ENCODE results near the gene RCN2. TPM values are rescaled to one million over a fixed set of nuclear protein-coding genes. Genes with fewer than 3 reads are reported as not detected.

The RCN2 gene
- total RNA-seq, 3 donors from 2014 or later: 40.6 to 47.2 (median 46.2) TPM

- Histone ChIP-seq H3K27me3 (no peaks in the 10 kb centered on the region), H3K9me3 (no peaks in the 10 kb centered on the region), H3K4me3 (no peak overlapping the region), H3K27ac (no peak overlapping the region), H3K4me1 (no peaks in the 10 kb centered on the region), H3K36me3 (no peaks in the 10 kb centered on the region)
- TF ChIP-seq CTCF (IDR thresholded peaks at IDR 0.05) (no peak), POLR2A (IDR thresholded peaks at IDR 0.05) (no peak), POLR2AphosphoS5 (IDR thresholded peaks at IDR 0.05) (no peak)
- intact Hi-C loops (cut with DNase I; ENCODE audit: low total_unique reads): loop anchor here (5.0 kb wide), 1 partner anchor 356 kb away; no protein-coding TSS in a partner anchor
- DNase-seq (ENCODE audit: low spot score in 2 of 2): no peak
These were observed 55.2 kb downstream of the RCN2 start for GRCh38 chr15:76986743-76987142.

GRCh38 chr15:76987276-76987675, 55.7 kb downstream of the RCN2 start:
- no peaks in the 10 kb centered on the region for H3K36me3 ChIP-seq
- DNase-seq (ENCODE audit: low spot score in 2 of 2): no peak
- no peak for TF ChIP-seq POLR2A (IDR thresholded peaks at IDR 0.05)
- TF ChIP-seq CTCF (IDR thresholded peaks at IDR 0.05): no peak
- TF ChIP-seq POLR2AphosphoS5 (IDR thresholded peaks at IDR 0.05): no peak
- no peaks in the 10 kb centered on the region for H3K4me1 ChIP-seq
- H3K4me3 ChIP-seq: no peak overlapping the region
- intact Hi-C loops (cut with DNase I; ENCODE audit: low total_unique reads): loop anchor here (5.0 kb wide), 1 partner anchor 355 kb away; no protein-coding TSS in a partner anchor
- no peak overlapping the region for H3K27ac ChIP-seq
- no peaks in the 10 kb centered on the region for H3K27me3 ChIP-seq
- H3K9me3 ChIP-seq: no peaks in the 10 kb centered on the region

GRCh38 chr15:76987896-76988860, 56.6 kb downstream of the RCN2 start:
- no peak for TF ChIP-seq CTCF (IDR thresholded peaks at IDR 0.05)
- no peak for TF ChIP-seq POLR2A (IDR thresholded peaks at IDR 0.05)
- no peak for TF ChIP-seq POLR2AphosphoS5 (IDR thresholded peaks at IDR 0.05)
- intact Hi-C loops (cut with DNase I; ENCODE audit: low total_unique reads): loop anchor here (5.0 kb wide), 1 partner anchor 354 kb away; no protein-coding TSS in a partner anchor
- Histone ChIP-seq H3K4me3 (no peak overlapping the region), H3K27ac (no peak overlapping the region), H3K4me1 (no peaks in the 10 kb centered on the region), H3K9me3 (no peaks in the 10 kb centered on the region), H3K27me3 (no peaks in the 10 kb centered on the region), H3K36me3 (no peaks in the 10 kb centered on the region)
- DNase-seq (ENCODE audit: low spot score in 2 of 2): no peak

- no peaks in the 10 kb centered on the region for H3K9me3 ChIP-seq
- intact Hi-C loops (cut with DNase I; ENCODE audit: low total_unique reads): loop anchor here (5.0 kb wide), 1 partner anchor 353 kb away; no protein-coding TSS in a partner anchor
- no peak for TF ChIP-seq CTCF (IDR thresholded peaks at IDR 0.05)
- no peak for TF ChIP-seq POLR2AphosphoS5 (IDR thresholded peaks at IDR 0.05)
- no peak for TF ChIP-seq POLR2A (IDR thresholded peaks at IDR 0.05)
- H3K36me3 ChIP-seq: no peaks in the 10 kb centered on the region
- DNase-seq (ENCODE audit: low spot score in 2 of 2): no peak
- no peak overlapping the region for H3K27ac ChIP-seq
- no peak overlapping the region for H3K4me3 ChIP-seq
- no peaks in the 10 kb centered on the region for H3K27me3 ChIP-seq
- H3K4me1 ChIP-seq: no peaks in the 10 kb centered on the region
These were observed 57.6 kb downstream of the RCN2 start for GRCh38 chr15:76988867-76989780.

All from breast epithelium (tissue), 4 donors.